Brain microvascular endothelial cell (primary cell): ENCODE data around the gene MTMR12.

Experiments
- DNase-seq: peaks from one replicate; pipeline ENCODE4 v3.0.0-alpha.2; 2020
- H3K27ac ChIP-seq: fragments of 250-450 bp; sonication (Bioruptor Pico); 2 replicates; pipeline ENCODE4 v1.5.1; 2020; ENCODE audit warnings: mild to moderate bottlenecking, moderate library complexity
- H3K27me3 ChIP-seq: fragments of 250-450 bp; sonication (Bioruptor Pico); replicated peaks from 2 replicates; pipeline ENCODE4 v1.5.1; 2020; ENCODE audit warnings: mild to moderate bottlenecking
- H3K36me3 ChIP-seq: fragments of 250-450 bp; sonication (Bioruptor Pico); replicated peaks from 2 replicates; pipeline ENCODE4 v1.5.1; 2020; ENCODE audit warnings: mild to moderate bottlenecking
- H3K4me3 ChIP-seq: 2 replicates; pipeline ENCODE4 v1.5.1; 2011; ENCODE audit warnings: low read depth, mild to moderate bottlenecking, control low read depth, low read length, moderate library complexity
- in situ Hi-C: cut with HindIII; loops from 2 replicates; pipeline ENCODE4 v1.10.0; 2017; ENCODE audit warnings: low sequenced_read_pairs, low pct_ligation_motif_present
- TF ChIP-seq, protein P1 (sequence below): IDR thresholded peaks from 2 replicates; pipeline ENCODE4 v1.5.1; 2011; ENCODE audit warnings: low read depth, mild to moderate bottlenecking, moderate library complexity, low read length, control low read depth, inconsistent platforms; ENCODE audit errors: missing control alignments

The MTMR12 gene

DNA sequence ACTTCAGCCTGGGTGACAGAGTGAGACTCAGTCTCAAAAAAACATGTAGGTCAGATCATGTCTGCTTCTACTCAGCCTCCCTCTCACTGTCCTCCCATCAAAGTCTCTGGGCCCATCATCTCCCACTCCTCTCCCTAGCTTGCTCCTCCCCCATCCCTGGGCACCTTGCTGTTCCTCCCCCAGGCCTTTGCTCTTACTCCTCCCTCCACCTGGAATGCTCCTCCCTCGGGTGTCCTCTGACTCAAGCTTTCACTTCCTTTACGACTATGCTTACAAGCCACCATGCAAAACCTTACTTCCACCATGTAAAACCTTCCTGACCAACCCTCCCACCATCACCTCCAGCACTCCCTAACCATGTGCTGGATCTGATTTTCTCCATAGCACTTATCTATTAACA is 51.5 kb downstream of the MTMR12 start:
- Histone ChIP-seq H3K27ac (no peak overlapping the region), H3K27me3 (no peaks in the 10 kb centered on the region), H3K36me3 (peaks cover 14% of the 10 kb centered on the region), H3K4me3 (no peak overlapping the region)
- TF ChIP-seq, protein P1, sequence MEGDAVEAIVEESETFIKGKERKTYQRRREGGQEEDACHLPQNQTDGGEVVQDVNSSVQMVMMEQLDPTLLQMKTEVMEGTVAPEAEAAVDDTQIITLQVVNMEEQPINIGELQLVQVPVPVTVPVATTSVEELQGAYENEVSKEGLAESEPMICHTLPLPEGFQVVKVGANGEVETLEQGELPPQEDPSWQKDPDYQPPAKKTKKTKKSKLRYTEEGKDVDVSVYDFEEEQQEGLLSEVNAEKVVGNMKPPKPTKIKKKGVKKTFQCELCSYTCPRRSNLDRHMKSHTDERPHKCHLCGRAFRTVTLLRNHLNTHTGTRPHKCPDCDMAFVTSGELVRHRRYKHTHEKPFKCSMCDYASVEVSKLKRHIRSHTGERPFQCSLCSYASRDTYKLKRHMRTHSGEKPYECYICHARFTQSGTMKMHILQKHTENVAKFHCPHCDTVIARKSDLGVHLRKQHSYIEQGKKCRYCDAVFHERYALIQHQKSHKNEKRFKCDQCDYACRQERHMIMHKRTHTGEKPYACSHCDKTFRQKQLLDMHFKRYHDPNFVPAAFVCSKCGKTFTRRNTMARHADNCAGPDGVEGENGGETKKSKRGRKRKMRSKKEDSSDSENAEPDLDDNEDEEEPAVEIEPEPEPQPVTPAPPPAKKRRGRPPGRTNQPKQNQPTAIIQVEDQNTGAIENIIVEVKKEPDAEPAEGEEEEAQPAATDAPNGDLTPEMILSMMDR, result no peak
- DNase-seq, result no peak
- in situ Hi-C loops, result no loop called here

DNA sequence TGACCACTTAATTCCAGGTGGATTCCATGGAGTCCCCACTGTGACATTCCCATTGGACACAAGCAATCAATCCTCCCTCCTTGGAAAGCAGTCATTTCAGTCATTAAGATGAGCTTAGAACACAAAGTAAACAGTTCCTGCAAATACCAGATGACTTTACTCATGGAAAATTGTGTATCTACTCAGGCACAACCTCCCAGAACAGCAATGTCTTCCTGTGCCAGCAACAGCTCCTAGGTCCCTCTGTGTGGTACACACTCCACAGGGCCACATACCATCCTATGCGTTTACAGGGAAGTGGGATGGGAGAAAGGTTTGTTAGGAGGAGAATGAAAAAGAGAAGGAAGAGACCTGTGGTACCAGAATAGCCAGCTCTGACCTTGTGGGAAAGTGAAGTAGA is 53.7 kb downstream of the MTMR12 start:
- DNase-seq, result no peak
- in situ Hi-C loops, result no loop called here
- Histone ChIP-seq H3K4me3 (no peak overlapping the region), H3K27me3 (no peaks in the 10 kb centered on the region), H3K27ac (no peak overlapping the region), H3K36me3 (peaks cover 26% of the 10 kb centered on the region)
- TF ChIP-seq, protein P1, result no peak

DNA sequence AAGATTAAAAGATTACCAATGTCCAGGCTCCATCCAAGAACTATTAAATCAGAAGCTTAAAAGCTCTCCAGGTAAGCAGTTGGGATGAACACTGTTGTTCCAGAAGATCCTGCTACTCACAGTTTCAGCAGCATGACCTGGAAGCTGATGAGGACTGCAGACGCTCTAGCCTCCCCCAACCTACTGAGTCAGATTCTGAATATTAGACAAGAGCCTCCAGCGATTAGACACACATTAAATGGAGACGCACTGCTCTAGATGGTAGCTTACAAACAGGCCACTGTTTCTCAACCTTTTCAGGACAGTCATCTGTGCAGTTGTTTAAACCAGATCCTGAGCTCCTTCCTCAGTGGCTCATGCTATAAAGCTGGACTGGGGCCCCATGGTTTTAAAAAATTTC is 54.3 kb downstream of the MTMR12 start:
- H3K27ac ChIP-seq, result no peak overlapping the region
- TF ChIP-seq, protein P1, result no peak
- H3K4me3 ChIP-seq, result no peak overlapping the region
- DNase-seq, result no peak
- H3K36me3 ChIP-seq, result peaks cover 26% of the 10 kb centered on the region
- H3K27me3 ChIP-seq, result no peaks in the 10 kb centered on the region
- in situ Hi-C loops, result no loop called here

DNA sequence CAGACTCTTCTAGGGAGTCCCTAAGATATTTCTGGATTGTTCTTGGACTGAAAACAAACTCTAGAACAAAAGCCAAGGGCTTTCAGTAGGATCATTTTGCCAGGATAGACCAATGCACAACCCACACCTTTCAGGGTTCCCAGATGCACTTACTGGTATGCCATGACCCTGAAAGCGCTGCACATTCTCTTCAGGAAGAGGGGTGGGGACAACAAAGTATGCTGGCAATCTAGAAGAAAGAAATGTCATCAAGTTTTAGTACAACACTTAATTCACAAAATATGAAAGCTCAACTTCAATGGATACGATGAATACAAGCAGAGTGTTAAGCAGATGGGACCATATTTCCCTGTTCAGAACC is 57.2 kb downstream of the MTMR12 start:
- no peak for DNase-seq
- Histone ChIP-seq H3K27ac (no peak overlapping the region), H3K27me3 (no peaks in the 10 kb centered on the region), H3K4me3 (no peak overlapping the region), H3K36me3 (peaks cover 20% of the 10 kb centered on the region)
- TF ChIP-seq, protein P1, result no peak
- in situ Hi-C loops, result no loop called here

DNA sequence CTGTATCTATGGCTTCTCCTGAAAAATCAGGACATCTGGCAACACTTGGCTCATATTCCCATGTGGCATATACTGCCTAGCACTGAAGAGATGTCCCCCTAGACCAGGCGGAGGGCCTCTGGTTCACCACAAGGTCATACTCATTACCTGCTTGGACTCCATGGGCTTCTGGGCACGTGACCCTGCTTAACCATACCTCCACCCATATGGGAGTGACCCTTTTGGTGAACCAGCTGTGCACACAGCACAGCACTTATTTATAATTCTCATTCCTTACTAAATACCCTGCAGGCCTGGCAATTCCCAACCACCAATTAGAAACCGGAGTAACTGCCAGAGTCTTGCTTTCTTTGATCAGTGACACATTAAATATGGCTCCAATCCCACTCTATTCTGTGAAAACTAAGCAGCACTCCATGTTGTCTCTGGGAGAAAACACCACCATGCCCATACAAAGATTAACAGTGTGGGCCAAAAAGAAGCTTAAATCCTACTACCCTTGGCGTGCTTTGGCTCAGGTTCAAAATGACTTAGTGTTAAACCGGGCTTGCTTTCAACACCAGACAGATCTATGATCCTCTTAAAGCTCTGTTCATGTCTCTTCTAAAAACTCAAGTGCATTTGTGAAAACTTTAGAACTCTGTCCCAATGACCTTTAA is 57.7 kb downstream of the MTMR12 start:
- no peak for DNase-seq
- in situ Hi-C loops, result no loop called here
- no peak overlapping the region for H3K27ac ChIP-seq
- H3K36me3 ChIP-seq, result peaks cover 19% of the 10 kb centered on the region
- TF ChIP-seq, protein P1, result no peak
- H3K4me3 ChIP-seq, result no peak overlapping the region
- H3K27me3 ChIP-seq, result no peaks in the 10 kb centered on the region

DNA sequence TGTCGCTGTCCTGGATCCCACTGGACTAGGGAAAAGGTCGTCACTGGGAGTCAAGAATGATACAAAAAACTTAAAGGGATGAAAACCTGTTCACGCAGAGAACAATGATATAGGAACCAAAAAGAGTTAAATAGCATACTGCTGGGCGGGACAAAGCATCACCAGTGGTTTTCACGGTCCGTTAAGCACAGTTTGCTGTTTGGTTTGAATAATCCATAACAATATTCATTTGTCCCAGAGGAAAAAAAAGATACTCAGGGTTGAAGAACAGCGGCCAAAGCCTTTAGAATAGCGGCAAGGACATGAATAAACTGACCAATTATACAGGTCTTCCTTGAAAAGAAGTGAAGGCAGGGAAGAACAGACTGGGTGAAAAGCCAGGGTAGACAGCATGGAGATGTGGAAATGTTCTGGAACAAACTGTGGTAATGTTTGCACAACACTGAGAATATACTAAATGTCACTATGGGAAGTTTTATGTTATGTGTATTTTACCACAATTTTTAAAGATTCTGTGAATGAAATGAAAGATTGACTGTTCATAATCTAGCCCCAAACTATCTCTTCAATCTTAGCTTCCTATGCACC is 60.8 kb downstream of the MTMR12 start:
- in situ Hi-C loops, result no loop called here
- TF ChIP-seq, protein P1, result no peak
- Histone ChIP-seq H3K36me3 (peaks cover 30% of the 10 kb centered on the region), H3K27me3 (no peaks in the 10 kb centered on the region), H3K27ac (no peak overlapping the region), H3K4me3 (no peak overlapping the region)
- DNase-seq, result no peak
